SK-N-SH treated with all-trans-retinoic acid at 6 μM for 48 hours (cell line): ENCODE data around the gene MINDY4.

Experiments used
- ATAC-seq: fragments of 200-7000 bp; cut with Tn5 transposase; 3 replicates; pipeline ENCODE4 v1.9.1; 2020; ENCODE audit warnings: mild to moderate bottlenecking, moderate library complexity
- ARNTL ChIP-seq: fragments of 450-650 bp; formaldehyde crosslinking; IDR thresholded peaks from 2 replicates; pipeline ENCODE4 v1.5.0; 2020; ENCODE audit warnings: low read depth, mild to moderate bottlenecking, moderate library complexity, borderline replicate concordance
- CREB5 ChIP-seq: fragments of 250-450 bp; sonication (Bioruptor Pico); IDR thresholded peaks from 2 replicates; pipeline ENCODE4 v1.5.1; 2020; ENCODE audit warnings: low read depth, mild to moderate bottlenecking, moderate library complexity
- CSDC2 ChIP-seq: fragments of 250-450 bp; sonication (Bioruptor Pico); IDR thresholded peaks from 2 replicates; pipeline ENCODE4 v1.5.0; 2020; ENCODE audit warnings: mild to moderate bottlenecking, moderate library complexity
- ESRRG ChIP-seq: fragments of 250-450 bp; sonication (Bioruptor Pico); IDR thresholded peaks from 2 replicates; pipeline ENCODE4 v1.6.1; 2021; ENCODE audit warnings: mild to moderate bottlenecking
- GLIS3 ChIP-seq: fragments of 250-450 bp; sonication (Bioruptor Pico); IDR thresholded peaks from 2 replicates; pipeline ENCODE4 v1.5.0; 2020; ENCODE audit warnings: mild to moderate bottlenecking, moderate library complexity
- ISL1 ChIP-seq: fragments of 250-450 bp; sonication (Bioruptor Pico); IDR thresholded peaks from 2 replicates; pipeline ENCODE4 v2.1.2; 2022; ENCODE audit warnings: mild to moderate bottlenecking, moderate library complexity
- PATZ1 ChIP-seq: fragments of 250-450 bp; sonication (Bioruptor Pico); IDR thresholded peaks from 2 replicates; pipeline ENCODE4 v1.8.0; 2020; ENCODE audit warnings: mild to moderate bottlenecking, moderate library complexity, borderline replicate concordance
- PPARA ChIP-seq: fragments of 250-450 bp; sonication (Bioruptor Pico); IDR thresholded peaks from 2 replicates; pipeline ENCODE4 v1.5.0; 2020; ENCODE audit warnings: mild to moderate bottlenecking, borderline replicate concordance
- RARB ChIP-seq: fragments of 250-450 bp; sonication (Bioruptor Pico); IDR thresholded peaks from 2 replicates; pipeline ENCODE4 v1.8.0; 2021; ENCODE audit warnings: mild to moderate bottlenecking, moderate library complexity
- SNAI2 ChIP-seq: fragments of 250-450 bp; sonication (Bioruptor Pico); IDR thresholded peaks from 2 replicates; pipeline ENCODE4 v1.5.0; 2020; ENCODE audit warnings: mild to moderate bottlenecking, moderate library complexity
- TCF4 ChIP-seq: fragments of 250-450 bp; sonication (Bioruptor Pico); IDR thresholded peaks from 2 replicates; pipeline ENCODE4 v1.8.0; 2021; ENCODE audit warnings: mild to moderate bottlenecking, moderate library complexity, borderline replicate concordance
- TOX ChIP-seq: fragments of 250-450 bp; sonication (Bioruptor Pico); IDR thresholded peaks from 2 replicates; pipeline ENCODE4 v1.8.0; 2021; ENCODE audit warnings: mild to moderate bottlenecking, moderate library complexity, borderline replicate concordance
- TSHZ2 ChIP-seq: fragments of 250-450 bp; sonication (Bioruptor Pico); IDR thresholded peaks from 2 replicates; pipeline ENCODE4 v1.5.0; 2020; ENCODE audit warnings: mild to moderate bottlenecking, moderate library complexity
- ZC3H10 ChIP-seq: fragments of 250-450 bp; sonication (Bioruptor Pico); IDR thresholded peaks from 2 replicates; pipeline ENCODE4 v1.5.1; 2021; ENCODE audit warnings: mild to moderate bottlenecking, moderate library complexity
- ZFP3 ChIP-seq: fragments of 250-450 bp; sonication (Bioruptor Pico); IDR thresholded peaks from 2 replicates; pipeline ENCODE4 v1.5.0; 2020; ENCODE audit warnings: mild to moderate bottlenecking, moderate library complexity
- ZFP30 ChIP-seq: fragments of 450-650 bp; formaldehyde crosslinking; IDR thresholded peaks from 2 replicates; pipeline ENCODE4 v1.5.0; 2022; ENCODE audit warnings: mild to moderate bottlenecking, moderate library complexity
- ZNF565 ChIP-seq: fragments of 450-650 bp; formaldehyde crosslinking; conservative IDR thresholded peaks from 2 replicates; pipeline ENCODE4 v1.5.0; 2020; ENCODE audit warnings: low read depth, mild to moderate bottlenecking, moderate library complexity
- ZNF70 ChIP-seq: fragments of 450-650 bp; formaldehyde crosslinking; IDR thresholded peaks from 2 replicates; pipeline ENCODE4 v1.5.0; 2020; ENCODE audit warnings: mild to moderate bottlenecking, moderate library complexity
- ZNF8 ChIP-seq: fragments of 450-650 bp; formaldehyde crosslinking; IDR thresholded peaks from 2 replicates; pipeline ENCODE4 v1.5.0; 2020; ENCODE audit warnings: mild to moderate bottlenecking, moderate library complexity
- TF ChIP-seq, protein P1 (sequence below): fragments of 250-450 bp; sonication (Bioruptor Pico); IDR thresholded peaks from 2 replicates; pipeline ENCODE4 v1.8.0; 2021; ENCODE audit warnings: low read depth, mild to moderate bottlenecking, moderate library complexity, borderline replicate concordance

MINDY4 gene

DNA sequence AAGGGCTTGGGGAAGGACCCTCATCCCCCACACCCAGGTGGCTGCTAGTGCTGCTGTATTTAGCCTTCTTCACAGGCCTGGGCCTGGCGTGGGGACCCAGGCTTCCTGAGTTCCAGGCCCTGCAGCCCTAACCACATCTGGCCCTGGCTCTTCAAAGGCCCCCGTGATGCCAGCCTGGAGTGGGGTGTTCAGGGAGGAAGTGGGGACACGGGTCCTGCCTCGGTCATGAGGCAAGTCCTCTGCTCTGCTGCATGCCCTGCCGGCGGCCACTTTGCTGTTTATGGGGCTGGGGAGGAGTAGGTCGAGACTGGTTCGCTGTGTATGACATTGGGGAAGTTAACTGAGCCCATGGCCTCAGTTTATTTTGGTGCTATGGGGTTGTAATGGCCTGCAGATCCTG is 131.9 kb downstream of the MINDY4 start:
- no peak for ATAC-seq
- TF ChIP-seq TSHZ2 (CRISPR knock-in tag) (no peak), CREB5 (CRISPR knock-in tag) (no peak), ZNF70 (CRISPR knock-in tag) (no peak), ZFP30 (CRISPR knock-in tag) (no peak), ARNTL (CRISPR knock-in tag) (no peak), ZNF8 (CRISPR knock-in tag) (no peak), ZC3H10 (CRISPR knock-in tag) (no peak)
- TF ChIP-seq, protein P1, sequence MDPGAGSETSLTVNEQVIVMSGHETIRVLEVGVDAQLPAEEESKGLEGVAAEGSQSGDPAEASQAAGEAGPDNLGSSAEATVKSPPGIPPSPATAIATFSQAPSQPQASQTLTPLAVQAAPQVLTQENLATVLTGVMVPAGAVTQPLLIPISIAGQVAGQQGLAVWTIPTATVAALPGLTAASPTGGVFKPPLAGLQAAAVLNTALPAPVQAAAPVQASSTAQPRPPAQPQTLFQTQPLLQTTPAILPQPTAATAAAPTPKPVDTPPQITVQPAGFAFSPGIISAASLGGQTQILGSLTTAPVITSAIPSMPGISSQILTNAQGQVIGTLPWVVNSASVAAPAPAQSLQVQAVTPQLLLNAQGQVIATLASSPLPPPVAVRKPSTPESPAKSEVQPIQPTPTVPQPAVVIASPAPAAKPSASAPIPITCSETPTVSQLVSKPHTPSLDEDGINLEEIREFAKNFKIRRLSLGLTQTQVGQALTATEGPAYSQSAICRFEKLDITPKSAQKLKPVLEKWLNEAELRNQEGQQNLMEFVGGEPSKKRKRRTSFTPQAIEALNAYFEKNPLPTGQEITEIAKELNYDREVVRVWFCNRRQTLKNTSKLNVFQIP (CRISPR knock-in tag) = no peak

GRCh38 chr7:30904561-30904960 is 133.3 kb downstream of the MINDY4 start:
- no peak for TF ChIP-seq ISL1 (CRISPR knock-in tag)
- TF ChIP-seq CSDC2 = no peak
- TF ChIP-seq PATZ1 (CRISPR knock-in tag) = no peak
- no peak for TF ChIP-seq ZFP30 (CRISPR knock-in tag)
- no peak for TF ChIP-seq TSHZ2 (CRISPR knock-in tag)
- no peak for TF ChIP-seq ZNF70 (CRISPR knock-in tag)
- TF ChIP-seq ZC3H10 (CRISPR knock-in tag) = no peak
- TF ChIP-seq ESRRG (CRISPR knock-in tag) = no peak
- no peak for TF ChIP-seq ZFP3 (CRISPR knock-in tag)
- TF ChIP-seq TOX = no peak
- no peak for TF ChIP-seq SNAI2 (CRISPR knock-in tag)
- TF ChIP-seq TCF4 (CRISPR knock-in tag) = no peak
- TF ChIP-seq PPARA = no peak
- TF ChIP-seq ZNF565 (CRISPR knock-in tag) = no peak

DNA sequence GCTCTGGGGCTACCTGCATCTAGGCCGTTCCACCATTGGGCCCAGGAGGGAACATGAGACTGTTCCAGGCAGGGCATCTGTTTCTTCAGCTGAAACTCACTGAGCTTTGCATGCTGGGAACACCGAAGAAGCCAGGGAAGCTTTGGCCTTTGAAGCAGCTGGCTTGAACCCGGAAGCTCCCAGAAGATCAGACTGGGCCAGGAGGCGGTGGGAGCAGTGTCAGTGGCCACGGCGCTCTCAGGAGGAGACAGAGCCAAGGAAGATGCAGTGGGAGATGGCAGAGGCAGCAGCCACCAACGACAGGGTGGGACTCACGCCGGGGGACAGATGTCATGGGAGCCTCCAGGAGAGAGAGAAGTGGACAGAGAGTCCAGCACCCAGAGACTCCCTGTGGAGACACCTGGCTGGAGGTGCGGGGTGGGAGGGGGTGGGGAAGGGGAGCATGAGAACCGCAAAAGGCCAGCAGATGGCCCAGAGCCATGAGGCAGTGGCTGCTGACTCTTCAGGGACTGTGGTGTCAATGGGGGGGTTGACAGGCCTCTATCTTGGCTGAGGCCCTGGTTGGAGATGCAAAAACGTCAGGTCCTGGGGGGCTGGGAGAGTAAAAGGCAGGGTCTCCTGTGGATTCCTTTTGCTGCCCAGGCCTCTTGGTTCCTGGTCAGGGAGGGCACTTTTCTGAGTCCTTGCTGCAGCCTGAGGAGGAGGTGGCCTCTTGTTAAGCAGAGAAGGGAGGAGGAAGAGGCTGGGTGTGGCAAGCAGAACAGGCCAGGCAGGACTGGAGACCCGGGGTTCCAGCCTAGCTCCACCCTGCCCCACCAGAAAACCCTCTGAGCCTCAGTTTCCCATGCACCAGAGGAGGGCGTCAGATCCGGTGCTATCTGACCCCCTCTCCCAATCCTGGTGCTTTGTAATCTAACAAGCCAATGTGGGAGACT is 134.1 kb downstream of the MINDY4 start:
- no peak for ATAC-seq
- TF ChIP-seq CREB5 (CRISPR knock-in tag) (no peak), ZNF8 (CRISPR knock-in tag) (no peak), GLIS3 (CRISPR knock-in tag) (no peak), ZFP30 (CRISPR knock-in tag) (no peak), RARB (no peak)
- TF ChIP-seq, protein P1 (CRISPR knock-in tag) = no peak
- TF ChIP-seq, all 23 proteins: peak for 0

More at GRCh38 chr7:30904561-30904960, 133.3 kb downstream of the MINDY4 start:
- no peak for ATAC-seq
